H9 (cell line): ENCODE results near the gene HS3ST4. TPM values are rescaled to one million over a fixed set of nuclear protein-coding genes. Genes with fewer than 3 reads are reported as not detected.

Source experiments
- DNase-seq: peaks from one replicate; pipeline ENCODE4 v3.0.0-alpha.2; 2017
- H2AFZ ChIP-seq: one replicate; pipeline ENCODE4 v1.6.1; 2013; ENCODE audit warnings: mild to moderate bottlenecking, low read length, control low read depth, moderate library complexity
- H2AK5ac ChIP-seq: 2 replicates; pipeline ENCODE4 v1.6.1; 2013; ENCODE audit warnings: low read length, control low read depth, mixed read lengths; ENCODE audit not compliant: insufficient read length
- H2BK120ac ChIP-seq: one replicate; pipeline ENCODE4 v1.6.1; 2013; ENCODE audit warnings: low read depth, mild to moderate bottlenecking, low read length, control low read depth, inconsistent platforms; ENCODE audit not compliant: poor library complexity, severe bottlenecking
- H2BK12ac ChIP-seq: 2 replicates; pipeline ENCODE4 v1.6.1; 2013; ENCODE audit warnings: low read length, control low read depth, mixed read lengths, low read depth; ENCODE audit not compliant: insufficient read length
- H2BK15ac ChIP-seq: 2 replicates; pipeline ENCODE4 v1.6.1; 2013; ENCODE audit warnings: low read depth, low read length, control low read depth
- H2BK20ac ChIP-seq: one replicate; pipeline ENCODE4 v1.6.1; 2013; ENCODE audit warnings: low read depth, mild to moderate bottlenecking, low read length, control low read depth, inconsistent platforms; ENCODE audit not compliant: poor library complexity, severe bottlenecking
- H2BK5ac ChIP-seq: 2 replicates; pipeline ENCODE4 v1.6.1; 2013; ENCODE audit warnings: low read length, control low read depth, mixed read lengths; ENCODE audit not compliant: insufficient read length
- H3K14ac ChIP-seq: 2 replicates; pipeline ENCODE4 v1.6.1; 2013; ENCODE audit warnings: low read length, control low read depth; ENCODE audit not compliant: insufficient read depth
- H3K18ac ChIP-seq: 2 replicates; pipeline ENCODE4 v1.6.1; 2013; ENCODE audit warnings: low read depth, mild to moderate bottlenecking, mixed read lengths, low read length, control low read depth; ENCODE audit not compliant: insufficient read length
- H3K23ac ChIP-seq: 2 replicates; pipeline ENCODE4 v1.6.1; 2013; ENCODE audit warnings: low read length, control low read depth, mixed read lengths, low read depth; ENCODE audit not compliant: insufficient read length
- H3K23me2 ChIP-seq: 2 replicates; pipeline ENCODE4 v1.6.1; 2013; ENCODE audit warnings: low read depth, mild to moderate bottlenecking, mixed read lengths, low read length, control low read depth; ENCODE audit not compliant: insufficient read length, poor library complexity, severe bottlenecking
- H3K27ac ChIP-seq: 2 replicates; pipeline ENCODE4 v1.5.1; 2013; ENCODE audit warnings: low read length, control low read depth, mixed read lengths, low read depth; ENCODE audit not compliant: insufficient read length
- H3K27me3 ChIP-seq: 2 replicates; pipeline ENCODE4 v1.6.1; 2013; ENCODE audit warnings: low read length, control low read depth, inconsistent platforms; ENCODE audit not compliant: insufficient read depth
- H3K4ac ChIP-seq: 2 replicates; pipeline ENCODE4 v1.6.1; 2013; ENCODE audit warnings: low read depth, mild to moderate bottlenecking, control low read depth, inconsistent platforms, low read length, moderate library complexity
- H3K4me1 ChIP-seq: 2 replicates; pipeline ENCODE4 v1.6.1; 2013; ENCODE audit warnings: low read length, control low read depth, inconsistent platforms; ENCODE audit not compliant: insufficient read depth
- H3K4me2 ChIP-seq: 2 replicates; pipeline ENCODE4 v1.6.1; 2013; ENCODE audit warnings: low read length, control low read depth, mixed read lengths; ENCODE audit not compliant: insufficient read length, insufficient read depth
- H3K56ac ChIP-seq: 2 replicates; pipeline ENCODE4 v1.6.1; 2013; ENCODE audit warnings: low read depth, mild to moderate bottlenecking, mixed read lengths, low read length, control low read depth; ENCODE audit not compliant: insufficient read length
- H3K79me1 ChIP-seq: 2 replicates; pipeline ENCODE4 v1.6.1; 2013; ENCODE audit warnings: low read depth, mild to moderate bottlenecking, moderate library complexity, low read length, control low read depth, inconsistent platforms; ENCODE audit not compliant: insufficient read depth, poor library complexity, severe bottlenecking
- H3K79me2 ChIP-seq: 2 replicates; pipeline ENCODE4 v1.6.1; 2013; ENCODE audit warnings: low read length, control low read depth, inconsistent platforms; ENCODE audit not compliant: insufficient read depth
- H3K9ac ChIP-seq: 2 replicates; pipeline ENCODE4 v1.6.1; 2013; ENCODE audit warnings: low read length, control low read depth, mixed read lengths; ENCODE audit not compliant: insufficient read length; ENCODE audit errors: extremely low read depth
- H3K9me3 ChIP-seq: one replicate; pipeline ENCODE4 v1.6.1; 2013; ENCODE audit warnings: low read depth, low read length, inconsistent platforms; ENCODE audit not compliant: control insufficient read depth
- H3T11ph ChIP-seq: one replicate; pipeline ENCODE4 v1.6.1; 2013; ENCODE audit warnings: mild to moderate bottlenecking, low read length, control low read depth, inconsistent platforms
- H4K20me1 ChIP-seq: one replicate; pipeline ENCODE4 v1.6.1; 2013; ENCODE audit not compliant: control insufficient read depth, insufficient read length, insufficient read depth
- H4K5ac ChIP-seq: 2 replicates; pipeline ENCODE4 v1.6.1; 2013; ENCODE audit warnings: low read depth, mild to moderate bottlenecking, mixed read lengths, low read length, control low read depth; ENCODE audit not compliant: insufficient read length
- H4K8ac ChIP-seq: replicated peaks from 2 replicates; pipeline ENCODE4 v1.6.1; 2013; ENCODE audit warnings: low read length, control low read depth, mixed read lengths, low read depth; ENCODE audit not compliant: insufficient read length
- H4K91ac ChIP-seq: 2 replicates; pipeline ENCODE4 v1.6.1; 2013; ENCODE audit warnings: low read depth, mild to moderate bottlenecking, moderate library complexity, mixed read lengths, low read length, control low read depth; ENCODE audit not compliant: insufficient read length
- H3K27ac Mint-ChIP-seq, 3 experiments: 2 replicates in 2 of 3; 3 replicates in 1 of 3; pipeline ENCODE4 v1.8.0; 2020 to 2021; ENCODE audit warnings: mixed read lengths in 3 of 3, mild to moderate bottlenecking in 1 of 3, moderate library complexity in 1 of 3
- H3K27me3 Mint-ChIP-seq: 2 replicates; pipeline ENCODE4 v1.8.0; 2021; ENCODE audit warnings: low read depth, mild to moderate bottlenecking, moderate library complexity, mixed read lengths
- H3K36me3 Mint-ChIP-seq, 3 experiments: 2 replicates in 2 of 3; 3 replicates in 1 of 3; pipeline ENCODE4 v1.8.0; 2020 to 2021; ENCODE audit warnings: low read depth in 3 of 3, mixed read lengths in 3 of 3; ENCODE audit not compliant: insufficient read depth in 1 of 3
- H3K4me1 Mint-ChIP-seq, 2 experiments: 2 replicates each; pipeline ENCODE4 v1.8.0; 2020; ENCODE audit warnings: mixed read lengths in 2 of 2
- H3K4me3 Mint-ChIP-seq, 2 experiments: 2 replicates in 1 of 2; 3 replicates in 1 of 2; pipeline ENCODE4 v1.8.0; 2020 to 2021; ENCODE audit warnings: mild to moderate bottlenecking in 2 of 2, mixed read lengths in 2 of 2, moderate library complexity in 1 of 2
- H3K9me3 Mint-ChIP-seq, 2 experiments: 2 replicates in 1 of 2; 3 replicates in 1 of 2; pipeline ENCODE4 v1.8.0; 2020; ENCODE audit warnings: mild to moderate bottlenecking in 2 of 2, mixed read lengths in 2 of 2, moderate library complexity in 1 of 2
- WGBS: extraction: QIAGEN DNeasy Blood & Tissue Kit; methylation state at CpG from one replicate; pipeline ENCODE4 v1.1.7; 2013; ENCODE audit warnings: missing lambda C conversion rate, low lambda C conversion rate, mixed read lengths; ENCODE audit not compliant: insufficient read length; ENCODE audit errors: extremely low coverage; 5-methylcytosine and 5-hydroxymethylcytosine counted together
- total RNA-seq: library from RNA; stranded (reverse); gene quantifications from 2 replicates; pipeline ENCODE4 v1.2.1, GENCODE V29; 2021
- TF ChIP-seq, protein P1 (sequence below): fragments of 200-600 bp; sonication (generic); conservative IDR thresholded peaks from 3 replicates; pipeline ENCODE4 v1.8.0; 2021; ENCODE audit warnings: antibody characterized with exemption, mild to moderate bottlenecking

HS3ST4 gene
- total RNA-seq, 1 experiment from 2014 or later = 1.7 TPM

DNA sequence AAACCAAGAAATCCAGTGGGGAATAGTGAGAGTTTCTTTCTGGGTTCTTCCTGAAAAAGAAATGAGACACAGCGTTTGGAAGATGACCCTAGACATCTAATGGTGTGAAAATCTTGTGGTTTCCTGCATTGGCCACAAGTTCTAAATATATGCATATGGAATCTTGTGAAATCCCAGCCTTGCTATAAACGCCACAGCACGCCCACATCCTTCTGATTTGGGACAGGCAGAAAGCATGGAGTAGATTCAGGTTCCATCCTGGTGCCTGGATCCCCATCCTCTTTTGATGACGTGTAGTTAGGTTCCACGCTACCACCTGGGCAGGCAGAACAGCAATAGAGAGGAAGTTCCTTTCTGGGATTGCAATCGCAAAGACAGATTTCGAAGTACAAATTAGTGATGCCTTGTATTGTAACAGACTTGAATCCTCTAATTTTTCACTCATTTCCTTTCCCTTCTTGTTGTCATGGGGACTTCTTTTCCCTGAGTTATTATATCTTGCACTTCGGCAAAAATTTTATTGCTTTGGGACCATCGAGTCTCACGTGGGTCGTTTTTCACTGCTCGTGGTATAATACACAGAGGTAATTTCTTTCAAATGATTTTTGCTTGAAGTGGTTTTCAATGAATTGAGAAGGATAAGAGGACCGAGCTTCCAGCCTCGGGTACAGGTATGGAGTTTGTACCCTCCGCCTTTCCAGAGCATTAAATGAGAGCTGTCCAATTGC, 37.6 kb downstream of the HS3ST4 start:
- Mint-ChIP-seq H3K9me3 (no peaks in the 10 kb centered on the region), H3K27me3 (no peaks in the 10 kb centered on the region; the same call in none of the 2 replicates), H3K27ac (peak overlapping the region in 1 of 3 experiments; percentile 19; a peak in 1 of 7 replicates), H3K4me3 (no peak overlapping the region), H3K4me1 (0 out of 4 replicates have a peak, but pooled peaks cover 4 to 5% of the 10 kb centered on the region in 2 experiments), H3K36me3 (no peaks in the 10 kb centered on the region)
- Histone ChIP-seq H2BK15ac (no peak overlapping the region), H3K4me1 (no peaks in the 10 kb centered on the region), H4K5ac (no peak overlapping the region), H3T11ph (no peak overlapping the region), H3K27ac (no peak overlapping the region), H3K56ac (no peak overlapping the region), H2AK5ac (no peak overlapping the region), H4K8ac (no peak overlapping the region), H3K14ac (no peak overlapping the region), H3K9ac (no peak overlapping the region), H4K20me1 (no peaks in the 10 kb centered on the region), H4K91ac (no peak overlapping the region), H3K18ac (no peak overlapping the region), H3K23me2 (no peaks in the 10 kb centered on the region), H2BK120ac (no peak overlapping the region), H3K79me2 (no peaks in the 10 kb centered on the region), H3K4ac (no peak overlapping the region), H2BK20ac (no peak overlapping the region), H3K23ac (no peak overlapping the region), H2BK5ac (no peak overlapping the region), H2AFZ (no peak overlapping the region), H3K79me1 (no peaks in the 10 kb centered on the region), H2BK12ac (no peak overlapping the region), H3K9me3 (no peaks in the 10 kb centered on the region), H3K27me3 (no peaks in the 10 kb centered on the region; the same call in 1 of the 2 replicates), H3K4me2 (no peak overlapping the region)
- no peak for DNase-seq
- WGBS = no CpG with 5 or more reads among the region's 15 CpGs
- TF ChIP-seq, protein P1, sequence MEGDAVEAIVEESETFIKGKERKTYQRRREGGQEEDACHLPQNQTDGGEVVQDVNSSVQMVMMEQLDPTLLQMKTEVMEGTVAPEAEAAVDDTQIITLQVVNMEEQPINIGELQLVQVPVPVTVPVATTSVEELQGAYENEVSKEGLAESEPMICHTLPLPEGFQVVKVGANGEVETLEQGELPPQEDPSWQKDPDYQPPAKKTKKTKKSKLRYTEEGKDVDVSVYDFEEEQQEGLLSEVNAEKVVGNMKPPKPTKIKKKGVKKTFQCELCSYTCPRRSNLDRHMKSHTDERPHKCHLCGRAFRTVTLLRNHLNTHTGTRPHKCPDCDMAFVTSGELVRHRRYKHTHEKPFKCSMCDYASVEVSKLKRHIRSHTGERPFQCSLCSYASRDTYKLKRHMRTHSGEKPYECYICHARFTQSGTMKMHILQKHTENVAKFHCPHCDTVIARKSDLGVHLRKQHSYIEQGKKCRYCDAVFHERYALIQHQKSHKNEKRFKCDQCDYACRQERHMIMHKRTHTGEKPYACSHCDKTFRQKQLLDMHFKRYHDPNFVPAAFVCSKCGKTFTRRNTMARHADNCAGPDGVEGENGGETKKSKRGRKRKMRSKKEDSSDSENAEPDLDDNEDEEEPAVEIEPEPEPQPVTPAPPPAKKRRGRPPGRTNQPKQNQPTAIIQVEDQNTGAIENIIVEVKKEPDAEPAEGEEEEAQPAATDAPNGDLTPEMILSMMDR = no peak
